WTC11 (cell line): ENCODE measurements around the gene CDK11A. TPM values are rescaled to one million over a fixed set of nuclear protein-coding genes. Genes with fewer than 3 reads are reported as not detected.

Source experiments
- ATAC-seq: fragments of 200-7000 bp; cut with Tn5 transposase; 2 replicates; pipeline ENCODE4 v1.10.0; 2021; ENCODE audit warnings: mild to moderate bottlenecking, moderate library complexity
- CTCF ChIA-PET: fragments of 300-600 bp; sonication (Branson Sonifier 250); formaldehyde crosslinking; loops from one replicate; lab custom pipeline; 2021; ENCODE audit warnings: antibody characterized with exemption; lab: Charles Lee
- POLR2A ChIA-PET: fragments of 350-600 bp; sonication (Branson Sonifier 250); formaldehyde crosslinking; loops from one replicate; lab custom pipeline; 2021; ENCODE audit warnings: antibody characterized with exemption; lab: Charles Lee
- DNase-seq: peaks from one replicate; pipeline ENCODE4 v3.0.0; 2021; ENCODE audit warnings: low spot score
- H3K27ac Mint-ChIP-seq: 2 replicates; pipeline ENCODE4 v1.8.0; 2021; ENCODE audit warnings: mixed read lengths
- H3K27me3 Mint-ChIP-seq: 2 replicates; pipeline ENCODE4 v1.8.0; 2021; ENCODE audit warnings: low read depth, mild to moderate bottlenecking, moderate library complexity, mixed read lengths
- H3K36me3 Mint-ChIP-seq: 2 replicates; pipeline ENCODE4 v1.8.0; 2021; ENCODE audit warnings: mixed read lengths
- H3K4me1 Mint-ChIP-seq: 2 replicates; pipeline ENCODE4 v1.8.0; 2022; ENCODE audit warnings: mixed read lengths
- H3K4me3 Mint-ChIP-seq: 2 replicates; pipeline ENCODE4 v1.8.0; 2021; ENCODE audit warnings: mild to moderate bottlenecking, moderate library complexity, mixed read lengths
- H3K9me3 Mint-ChIP-seq: 2 replicates; pipeline ENCODE4 v1.8.0; 2021; ENCODE audit warnings: mixed read lengths
- ELF4 ChIP-seq: sonication (generic); formaldehyde crosslinking; IDR thresholded peaks from 2 replicates; pipeline ENCODE4 v1.8.1; 2022; ENCODE audit warnings: low read depth, mild to moderate bottlenecking, moderate library complexity, missing genetic modification reagents
- FOXP4 ChIP-seq: sonication (generic); formaldehyde crosslinking; IDR thresholded peaks from 2 replicates; pipeline ENCODE4 v1.8.0; 2022; ENCODE audit warnings: mild to moderate bottlenecking, missing genetic modification reagents
- HMGA2 ChIP-seq: fragments of 250-450 bp; sonication (Bioruptor Pico); IDR thresholded peaks from 2 replicates; pipeline ENCODE4 v1.4.0; 2021; ENCODE audit warnings: mild to moderate bottlenecking, moderate library complexity
- MYBL2 ChIP-seq: sonication (generic); formaldehyde crosslinking; IDR thresholded peaks from 2 replicates; pipeline ENCODE4 v1.8.1; 2023; ENCODE audit warnings: mild to moderate bottlenecking, moderate library complexity, missing genetic modification reagents
- OVOL2 ChIP-seq: fragments of 250-450 bp; sonication (Bioruptor Pico); IDR thresholded peaks from 2 replicates; pipeline ENCODE4 v1.9.0; 2021; ENCODE audit warnings: mild to moderate bottlenecking, borderline replicate concordance
- PRDM15 ChIP-seq: sonication (generic); formaldehyde crosslinking; IDR thresholded peaks from 2 replicates; pipeline ENCODE4 v1.8.0; 2022; ENCODE audit warnings: missing genetic modification reagents
- RELA ChIP-seq: sonication (generic); formaldehyde crosslinking; IDR thresholded peaks from 2 replicates; pipeline ENCODE4 v1.8.1; 2022; ENCODE audit warnings: missing genetic modification reagents, mild to moderate bottlenecking, borderline replicate concordance
- RORB ChIP-seq: fragments of 250-450 bp; sonication (Bioruptor Pico); IDR thresholded peaks from 2 replicates; pipeline ENCODE4 v1.9.0; 2021; ENCODE audit warnings: mild to moderate bottlenecking
- STAT6 ChIP-seq: sonication (generic); formaldehyde crosslinking; conservative IDR thresholded peaks from 2 replicates; pipeline ENCODE4 v1.8.1; 2023; ENCODE audit warnings: mild to moderate bottlenecking, low read depth, missing genetic modification reagents, moderate library complexity
- ZBTB43 ChIP-seq: sonication (generic); formaldehyde crosslinking; IDR thresholded peaks from 2 replicates; pipeline ENCODE4 v1.8.1; 2023; ENCODE audit warnings: mild to moderate bottlenecking, missing genetic modification reagents
- ZNF138 ChIP-seq: sonication (generic); formaldehyde crosslinking; conservative IDR thresholded peaks from 2 replicates; pipeline ENCODE4 v1.8.1; 2022; ENCODE audit warnings: mild to moderate bottlenecking, moderate library complexity, missing genetic modification reagents
- ZNF263 ChIP-seq: sonication (generic); formaldehyde crosslinking; IDR thresholded peaks from 2 replicates; pipeline ENCODE4 v1.8.1; 2022; ENCODE audit warnings: low read depth, mild to moderate bottlenecking, moderate library complexity, missing genetic modification reagents
- ZNF396 ChIP-seq: fragments of 250-450 bp; sonication (Bioruptor Pico); IDR thresholded peaks from 2 replicates; pipeline ENCODE4 v1.8.0; 2021; ENCODE audit warnings: mild to moderate bottlenecking, moderate library complexity, borderline replicate concordance
- ZNF416 ChIP-seq: fragments of 250-450 bp; sonication (Bioruptor Pico); IDR thresholded peaks from 2 replicates; pipeline ENCODE4 v1.9.0; 2021; ENCODE audit warnings: mild to moderate bottlenecking, inconsistent platforms
- total RNA-seq: library from RNA; stranded (reverse); gene quantifications from 3 replicates; pipeline ENCODE4 v1.2.3, GENCODE V29; 2021

CDK11A gene
- total RNA-seq, 1 experiment from 2014 or later = 54.7 TPM

GRCh38 chr1:1773874-1774273, 49.7 kb upstream of the CDK11A start (continued):
- TF ChIP-seq ELF4 = no peak
- no peak for TF ChIP-seq MYBL2 (CRISPR knock-in tag)

- H3K4me1 Mint-ChIP-seq = peaks cover 10% of the 10 kb centered on the region
Measured at GRCh38 chr1:1771096-1771495, 46.9 kb upstream of the CDK11A start.

GRCh38 chr1:1770102-1770501, 45.9 kb upstream of the CDK11A start:
- H3K4me1 Mint-ChIP-seq = no peaks in the 10 kb centered on the region; the same call in 1 of the 2 replicates
- DNase-seq (no peak), ATAC-seq (no peak)
- no peaks in the 10 kb centered on the region for H3K27me3 Mint-ChIP-seq
- peaks cover 43% of the 10 kb centered on the region for H3K36me3 Mint-ChIP-seq
- peaks cover 11% of the 10 kb centered on the region for H3K9me3 Mint-ChIP-seq
- TF ChIP-seq FOXP4 (CRISPR knock-in tag) (no peak), ZBTB43 (no peak), PRDM15 (CRISPR knock-in tag) (no peak), ZNF263 (CRISPR knock-in tag) (no peak), OVOL2 (CRISPR knock-in tag) (no peak), ZNF396 (CRISPR knock-in tag) (no peak)
- ChIA-PET CTCF (no interaction called here), POLR2A (interaction anchor here (0.7 kb wide), 1 partner anchor 193 kb away, joined by 4 read pairs; no protein-coding TSS in a partner anchor)
- no peak overlapping the region for H3K27ac Mint-ChIP-seq
- H3K4me3 Mint-ChIP-seq = no peak overlapping the region

More at GRCh38 chr1:1771096-1771495, 46.9 kb upstream of the CDK11A start:
- no peak for ATAC-seq
- H3K4me3 Mint-ChIP-seq = no peak overlapping the region
- ChIA-PET CTCF (interaction anchor here (0.7 kb wide), 1 partner anchor 92 kb away, joined by 3 read pairs; no protein-coding TSS in a partner anchor), POLR2A (no interaction called here)
- peaks cover 43% of the 10 kb centered on the region for H3K36me3 Mint-ChIP-seq
- peaks cover 11% of the 10 kb centered on the region for H3K9me3 Mint-ChIP-seq
- H3K27ac Mint-ChIP-seq = no peak overlapping the region
- no peaks in the 10 kb centered on the region for H3K27me3 Mint-ChIP-seq
- DNase-seq = no peak
- no peak for TF ChIP-seq ZNF416
- no peak for TF ChIP-seq ZNF138
- no peak for TF ChIP-seq RELA (CRISPR knock-in tag)
- peak; percentile 26; the same call in 1 of the 2 replicates for TF ChIP-seq HMGA2
- TF ChIP-seq, all 79 proteins: peak for 1

DNA sequence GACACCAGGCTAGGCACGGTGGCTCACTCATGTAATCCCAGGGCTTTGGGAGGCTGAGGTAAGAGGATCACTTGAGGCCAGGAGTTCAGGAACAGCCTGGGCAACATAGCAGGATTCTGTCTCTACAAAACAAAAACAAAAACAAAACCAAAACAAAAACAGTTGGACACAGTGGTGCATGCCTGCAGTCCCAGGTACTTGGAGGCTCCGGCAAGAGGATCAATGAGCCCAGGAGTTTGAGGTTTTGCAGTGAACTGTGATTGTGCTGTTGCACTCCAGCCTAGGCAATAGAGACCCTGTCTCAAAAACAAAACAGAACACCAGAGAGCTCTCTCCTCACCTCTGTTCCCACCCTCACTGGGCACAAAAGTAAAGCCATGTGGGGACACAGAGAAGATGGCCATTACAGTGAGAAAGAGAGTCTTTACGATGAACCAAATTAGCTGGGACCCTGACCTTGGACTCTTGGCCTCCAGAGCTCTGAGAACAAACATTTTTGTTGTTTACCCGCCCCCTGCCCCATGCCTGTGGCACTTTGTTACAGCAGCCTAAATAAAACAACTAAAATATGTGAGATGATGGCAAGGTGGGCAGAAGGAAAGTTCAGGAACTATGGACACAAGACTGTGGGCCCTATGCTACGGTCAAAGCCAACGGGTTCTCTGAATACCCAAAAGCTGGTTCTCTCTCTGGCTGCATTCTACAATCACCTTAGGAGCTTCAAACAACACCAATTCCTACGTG, 44.3 kb upstream of the CDK11A start:
- CTCF ChIA-PET = no interaction called here
- no peaks in the 10 kb centered on the region for H3K27me3 Mint-ChIP-seq
- H3K4me3 Mint-ChIP-seq = no peak overlapping the region
- DNase-seq = no peak
- H3K4me1 Mint-ChIP-seq = no peaks in the 10 kb centered on the region
- ATAC-seq = no peak
- H3K36me3 Mint-ChIP-seq = peaks cover 57% of the 10 kb centered on the region
- POLR2A ChIA-PET = no interaction called here
- H3K9me3 Mint-ChIP-seq = peaks cover 11% of the 10 kb centered on the region
- peak overlapping the region; percentile 68 for H3K27ac Mint-ChIP-seq
- TF ChIP-seq RORB = no peak
- TF ChIP-seq PRDM15 (CRISPR knock-in tag) = no peak
- no peak for TF ChIP-seq STAT6 (CRISPR knock-in tag)
